HG03575 (cell line): ENCODE data around the gene ANAPC15.

Experiments used
- ATAC-seq: cut with Tn5 transposase; IDR thresholded peaks from one replicate; pipeline ENCODE4 v1.9.1; 2021; ENCODE audit not compliant: unreplicated experiment, insufficient number of reproducible peaks, low FRiP score; ENCODE audit errors: extremely low read depth

Gene ANAPC15

DNA sequence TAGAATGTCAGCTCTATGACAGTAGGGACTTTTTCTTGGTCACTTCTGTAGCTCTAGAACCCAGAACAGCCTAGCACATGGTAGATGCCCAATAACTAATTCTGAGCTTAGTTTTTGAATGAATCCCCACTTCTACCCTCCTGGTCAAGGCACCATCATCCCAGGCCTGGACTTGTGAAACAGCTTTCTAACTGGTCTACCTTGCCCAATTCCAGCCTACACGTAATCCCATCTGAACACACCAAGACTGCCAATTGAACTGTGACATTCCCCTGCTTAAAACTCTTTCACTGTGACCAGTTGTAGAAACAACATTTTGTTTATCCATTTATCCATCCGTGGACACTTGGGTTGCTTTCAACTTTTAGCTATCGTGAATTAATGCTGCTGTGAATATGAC, 16.9 kb upstream of the ANAPC15 start:
- ATAC-seq, result no peak

- ATAC-seq, result no peak
These were observed 15.4 kb upstream of the ANAPC15 start for GRCh38 chr11:72127923-72128322.

DNA sequence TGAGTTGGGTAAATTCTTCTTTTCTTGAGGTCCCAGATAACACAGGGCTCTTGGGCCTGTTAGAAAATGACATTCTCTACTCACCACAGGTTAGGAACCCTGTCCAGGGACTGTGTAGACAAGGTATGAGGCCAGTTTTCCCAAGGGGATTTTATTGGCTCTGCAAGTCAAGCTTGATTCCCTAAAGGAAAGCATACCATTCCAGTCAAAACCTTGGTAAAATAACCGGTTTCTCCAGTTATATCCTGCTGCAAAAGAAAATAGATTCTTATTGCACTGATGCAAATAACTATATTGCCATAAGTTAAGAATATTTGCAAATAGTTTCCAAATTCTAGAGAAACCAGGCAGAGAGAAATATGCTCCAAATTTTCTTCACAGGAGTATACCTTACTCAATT, 13.5 kb upstream of the ANAPC15 start:
- no peak for ATAC-seq

DNA sequence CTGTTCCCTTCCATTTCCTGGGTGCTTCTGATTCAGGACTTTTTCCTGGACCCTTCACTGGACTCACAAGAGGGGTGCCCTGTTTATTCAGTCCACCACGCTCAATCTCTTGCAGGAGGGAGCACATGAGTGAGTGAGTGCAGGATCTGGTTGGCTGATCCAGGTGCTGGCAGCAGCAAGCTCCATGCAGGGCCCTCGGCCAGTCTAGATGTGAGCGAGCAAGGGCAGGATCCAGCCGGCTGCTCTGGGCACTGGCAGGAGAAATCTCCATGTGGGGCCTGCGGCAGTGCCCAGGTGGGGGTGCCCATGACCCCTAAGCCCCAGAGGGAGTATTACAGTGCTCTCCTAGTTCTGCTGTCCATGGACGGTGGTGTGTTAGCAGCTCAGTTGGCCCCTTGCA, 11.6 kb upstream of the ANAPC15 start:
- ATAC-seq, result no peak

DNA sequence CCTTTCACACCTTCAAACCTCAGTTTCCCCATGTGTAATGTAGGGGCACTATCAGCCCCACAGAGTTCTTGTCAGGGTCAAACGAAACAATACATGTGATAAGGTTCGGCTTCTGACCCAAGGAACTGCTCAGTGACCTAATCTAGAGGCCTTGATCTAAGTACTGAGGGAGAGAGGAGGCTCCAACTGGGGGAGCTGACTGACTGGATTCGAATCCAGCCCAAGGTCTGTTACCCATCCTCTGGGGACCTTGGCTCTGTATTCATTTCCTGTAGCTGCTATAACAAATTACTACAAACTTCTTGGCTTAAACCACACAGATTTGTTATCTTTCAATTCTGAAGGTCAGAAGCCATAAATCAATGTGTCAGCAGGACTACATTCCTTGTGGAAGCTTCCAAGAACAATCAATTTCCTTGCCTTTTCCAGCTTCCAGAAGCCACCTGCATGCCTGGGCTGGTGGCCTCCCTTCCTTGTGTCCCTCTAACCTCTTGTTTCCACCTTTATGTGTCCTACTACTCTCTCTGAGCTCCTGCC, 10.7 kb upstream of the ANAPC15 start:
- no peak for ATAC-seq

GRCh38 chr11:72122607-72123006, 10.1 kb upstream of the ANAPC15 start:
- ATAC-seq, result no peak

DNA sequence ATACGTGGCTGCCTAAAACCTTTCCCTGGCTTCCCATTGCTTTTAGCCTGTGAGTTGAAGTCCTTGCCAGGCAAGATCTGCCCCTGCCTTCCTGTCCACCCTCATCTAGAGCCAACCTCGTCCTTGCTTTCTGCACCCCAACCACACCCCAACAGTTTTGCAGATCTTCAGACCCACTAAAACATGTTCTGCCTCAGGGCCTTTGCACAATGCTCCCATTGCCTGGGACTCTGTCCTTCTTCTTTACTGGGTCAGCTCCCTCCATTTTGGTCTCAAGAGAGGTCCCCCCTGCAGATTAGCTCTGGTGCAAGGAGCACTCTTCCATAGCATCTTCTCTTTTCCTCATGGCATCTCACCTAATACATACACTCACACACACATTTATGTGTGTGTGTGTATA, 8.4 kb upstream of the ANAPC15 start:
- ATAC-seq, result no peak

DNA sequence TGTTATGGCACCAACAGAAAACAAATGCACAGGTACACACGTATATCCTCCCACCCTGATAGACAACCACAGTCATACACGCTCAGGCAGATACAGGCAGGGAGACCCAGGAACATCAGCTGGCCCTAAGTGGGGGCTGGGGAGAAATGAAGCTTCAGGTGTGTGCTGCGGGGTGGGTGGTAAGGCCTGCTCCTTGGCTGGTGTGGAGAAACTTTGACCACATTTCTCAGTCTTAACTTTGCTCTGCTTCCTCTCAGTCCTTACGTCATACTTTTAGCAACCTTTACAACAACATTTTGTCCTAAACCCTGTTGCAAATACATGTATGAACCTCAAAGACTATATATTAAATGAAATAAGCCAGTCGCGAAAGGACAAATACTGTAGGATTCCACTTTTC, 6.7 kb upstream of the ANAPC15 start:
- no peak for ATAC-seq

GRCh38 chr11:72116019-72116755, 3.7 kb upstream of the ANAPC15 start:
- no peak for ATAC-seq

- ATAC-seq, result no peak
These were observed 2.1 kb upstream of the ANAPC15 start for GRCh38 chr11:72114570-72114969.

DNA sequence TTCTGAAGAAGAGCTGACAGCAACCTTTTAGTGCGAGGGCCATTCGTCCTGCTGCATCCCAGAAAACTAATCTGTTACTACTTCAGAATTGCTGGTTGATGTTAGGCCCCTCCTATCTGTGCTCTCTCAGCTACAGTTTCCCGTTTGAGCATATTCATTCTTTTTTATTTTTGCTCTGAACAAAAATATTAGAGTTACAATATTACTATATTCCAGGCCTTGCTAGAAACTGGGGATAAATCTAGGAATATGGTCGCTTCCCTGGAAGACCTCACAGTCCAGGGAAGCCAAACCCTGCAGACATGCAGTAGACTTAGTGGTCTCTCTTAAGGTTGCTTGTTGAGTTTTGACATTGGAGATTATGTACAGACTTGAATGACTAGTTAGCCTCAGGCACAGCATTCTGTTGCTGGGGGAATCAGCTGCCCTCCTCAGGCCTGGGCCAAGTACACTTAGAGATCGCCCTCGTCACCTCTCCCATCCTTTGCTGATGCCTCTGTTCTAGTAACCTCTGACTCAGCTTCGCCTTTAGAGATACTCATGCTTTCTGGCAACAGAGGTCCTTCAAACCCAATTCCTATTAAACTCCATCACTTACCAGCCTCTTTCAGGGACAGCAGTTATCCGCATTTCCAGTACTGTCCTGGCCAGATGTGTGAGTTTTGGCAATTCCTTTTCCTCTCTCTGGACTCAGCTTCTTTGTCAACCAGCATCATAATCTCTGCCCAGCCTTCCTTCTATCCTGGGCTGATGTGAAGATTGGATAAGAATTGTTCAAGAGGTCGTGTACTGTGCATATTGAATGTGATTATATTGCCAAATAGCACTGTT, 698 bp upstream of the ANAPC15 start:
- no peak for ATAC-seq

GRCh38 chr11:72111300-72112142, 974 bp downstream of the ANAPC15 start:
- ATAC-seq, result no peak

- ATAC-seq, result no peak
These were observed 6.6 kb downstream of the ANAPC15 start, which contains the start of gene TOMT for GRCh38 chr11:72105888-72106287. TOMT (plus strand) TSS chr11:72105924; CDS start chr11:72105952, 28 bp downstream.

DNA sequence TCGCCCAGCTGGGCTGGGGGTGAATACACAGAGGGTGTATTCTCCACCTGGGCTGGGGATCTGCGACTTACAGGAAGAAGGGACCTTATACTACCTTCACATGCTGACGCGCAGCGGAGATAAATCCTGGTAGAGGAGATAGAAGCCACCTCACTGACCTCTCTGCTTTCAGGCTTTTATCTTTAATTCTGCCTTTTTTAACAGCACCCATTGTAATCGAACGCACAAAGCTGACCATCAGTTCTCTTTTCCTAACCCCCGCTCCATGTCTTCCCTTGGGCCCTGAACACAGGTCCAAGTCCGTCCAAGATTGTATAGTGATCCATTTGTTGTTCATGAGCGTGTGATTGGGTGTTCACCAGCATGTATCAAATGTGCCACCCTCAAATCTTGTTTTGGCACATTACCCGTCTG, 8.7 kb downstream of the ANAPC15 start:
- ATAC-seq, result no peak

- no peak for ATAC-seq
These were observed 9.3 kb downstream of the ANAPC15 start, which contains the start of gene LAMTOR1 for GRCh38 chr11:72102946-72103753. LAMTOR1 (minus strand) TSS chr11:72103297; CDS start chr11:72103224, 73 bp downstream.

GRCh38 chr11:72102631-72102945, 9.9 kb downstream of the ANAPC15 start:
- no peak for ATAC-seq

DNA sequence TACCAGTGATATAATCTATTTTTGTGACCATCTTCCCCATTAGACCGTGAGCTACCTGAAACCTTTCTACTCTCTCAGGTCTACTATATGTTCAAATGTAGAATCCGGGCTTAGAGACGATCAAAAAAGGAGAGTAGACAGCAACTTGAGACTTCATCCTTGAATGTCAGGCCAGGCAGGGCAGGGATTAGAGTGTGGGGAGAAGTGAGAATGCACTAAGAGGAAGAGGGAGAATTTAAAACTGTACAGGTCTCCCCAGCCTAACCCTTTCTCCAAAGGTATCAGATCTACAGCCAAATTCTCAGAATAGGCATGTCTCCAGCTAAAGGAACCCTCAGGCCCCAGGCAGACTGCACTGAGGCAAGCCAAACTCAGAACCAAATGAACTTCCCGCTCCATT, 10.3 kb downstream of the ANAPC15 start:
- ATAC-seq, result no peak

- ATAC-seq, result no peak
These were observed 12.0 kb downstream of the ANAPC15 start for GRCh38 chr11:72100462-72100861.
